ENCODE results near the gene ZMIZ1. TPM values are rescaled to one million over a fixed set of nuclear protein-coding genes. Genes with fewer than 3 reads are reported as not detected.

ZMIZ1 gene
- total RNA-seq, 2 experiments from 2014 or later, result 14.6 to 15.5 TPM

- no peaks in the 10 kb centered on the region for H3K27me3 ChIP-seq (ENCODE audit: control insufficient read depth in 1 of 2, insufficient read depth in 2 of 2, low read length in 2 of 2)
- Mint-ChIP-seq H3K9me3 (no peaks in the 10 kb centered on the region), H3K4me1 (ENCODE audit: low read depth) (peaks cover 4% of the 10 kb centered on the region), H3K4me3 (no peak overlapping the region), H3K27me3 (no peaks in the 10 kb centered on the region), H3K36me3 (ENCODE audit: low read depth) (no peaks in the 10 kb centered on the region), H3K27ac (no peak overlapping the region)
- H3K9me3 ChIP-seq (ENCODE audit: control insufficient read depth in 1 of 2, insufficient read depth in 1 of 2, low read length in 2 of 2), result no peaks in the 10 kb centered on the region
- ChIA-PET POLR2A (no interaction called here), CTCF (no interaction called here)
- no peak for ATAC-seq (ENCODE audit: poor library complexity)
- intact Hi-C loops (cut with DNase I, micrococcal nuclease), result no loop called here
- H3K4me3 ChIP-seq (ENCODE audit: low read length), result no peak overlapping the region
- no peak for TF ChIP-seq CTCF (IDR thresholded peaks at IDR 0.05)
- no peak overlapping the region for H3K27ac ChIP-seq (ENCODE audit: low read depth in 1 of 2, low read length in 2 of 2)
- H3K4me1 ChIP-seq (ENCODE audit: insufficient read depth, low read length), result no peaks in the 10 kb centered on the region
- DNase-seq, result no peak
- H3K36me3 ChIP-seq (ENCODE audit: insufficient read depth, low read length), result peaks cover 3% of the 10 kb centered on the region
These were observed 91.0 kb downstream of the ZMIZ1 start for GRCh38 chr10:79159785-79160184.

GRCh38 chr10:79160191-79160590, 91.4 kb downstream of the ZMIZ1 start:
- no peak for TF ChIP-seq CTCF (IDR thresholded peaks at IDR 0.05)
- ATAC-seq (ENCODE audit: poor library complexity) (no peak), DNase-seq (no peak)
- no peaks in the 10 kb centered on the region for H3K4me1 ChIP-seq (ENCODE audit: insufficient read depth, low read length)
- no peak overlapping the region for H3K27ac Mint-ChIP-seq
- H3K27ac ChIP-seq (ENCODE audit: low read depth in 1 of 2, low read length in 2 of 2), result no peak overlapping the region
- no peak overlapping the region for H3K4me3 ChIP-seq (ENCODE audit: low read length)
- no peaks in the 10 kb centered on the region for H3K9me3 ChIP-seq (ENCODE audit: control insufficient read depth in 1 of 2, insufficient read depth in 1 of 2, low read length in 2 of 2)
- no peaks in the 10 kb centered on the region for H3K9me3 Mint-ChIP-seq
- H3K36me3 ChIP-seq (ENCODE audit: insufficient read depth, low read length), result peaks cover 3% of the 10 kb centered on the region
- ChIA-PET POLR2A (no interaction called here), CTCF (no interaction called here)
- H3K4me1 Mint-ChIP-seq (ENCODE audit: low read depth), result no peaks in the 10 kb centered on the region
- H3K36me3 Mint-ChIP-seq (ENCODE audit: low read depth), result no peaks in the 10 kb centered on the region
- H3K27me3 Mint-ChIP-seq, result no peaks in the 10 kb centered on the region
- intact Hi-C loops (cut with DNase I, micrococcal nuclease), result no loop called here
- H3K27me3 ChIP-seq (ENCODE audit: control insufficient read depth in 1 of 2, insufficient read depth in 2 of 2, low read length in 2 of 2), result no peaks in the 10 kb centered on the region
- no peak overlapping the region for H3K4me3 Mint-ChIP-seq

- ChIA-PET CTCF (no interaction called here), POLR2A (no interaction called here)
- ATAC-seq (ENCODE audit: poor library complexity) (no peak), DNase-seq (no peak)
- H3K9me3 ChIP-seq (ENCODE audit: control insufficient read depth in 1 of 2, insufficient read depth in 1 of 2, low read length in 2 of 2), result no peaks in the 10 kb centered on the region
- no peak overlapping the region for H3K27ac Mint-ChIP-seq
- no peak overlapping the region for H3K4me3 Mint-ChIP-seq
- peaks cover 5% of the 10 kb centered on the region for H3K36me3 ChIP-seq (ENCODE audit: insufficient read depth, low read length)
- H3K4me1 Mint-ChIP-seq (ENCODE audit: low read depth), result no peaks in the 10 kb centered on the region
- no peaks in the 10 kb centered on the region for H3K27me3 ChIP-seq (ENCODE audit: control insufficient read depth in 1 of 2, insufficient read depth in 2 of 2, low read length in 2 of 2)
- H3K9me3 Mint-ChIP-seq, result no peaks in the 10 kb centered on the region
- H3K4me3 ChIP-seq (ENCODE audit: low read length), result no peak overlapping the region
- no peaks in the 10 kb centered on the region for H3K36me3 Mint-ChIP-seq (ENCODE audit: low read depth)
- no peak overlapping the region for H3K27ac ChIP-seq (ENCODE audit: low read depth in 1 of 2, low read length in 2 of 2)
- H3K27me3 Mint-ChIP-seq, result no peaks in the 10 kb centered on the region
- TF ChIP-seq CTCF (IDR thresholded peaks at IDR 0.05), result no peak
- intact Hi-C loops (cut with DNase I, micrococcal nuclease), result no loop called here
- H3K4me1 ChIP-seq (ENCODE audit: insufficient read depth, low read length), result no peaks in the 10 kb centered on the region
These were observed 92.8 kb downstream of the ZMIZ1 start for GRCh38 chr10:79161557-79161956.

All from CD4-positive, alpha-beta T cell (primary cell).